OCI-M2 (cell line): Measurements from ENCODE around the gene AMPD2.
"Not testable (repeated sequence)": the region's sequence is repeated elsewhere in the genome, so short reads cannot be mapped to it uniquely, and the experiment has no call there.

ENCODE experiments used
- DNase-seq: peaks from one replicate; lab custom pipeline; 2025; ENCODE audit not compliant: unreplicated experiment; lab: John Stamatoyannopoulos, UW

AMPD2 gene

DNA sequence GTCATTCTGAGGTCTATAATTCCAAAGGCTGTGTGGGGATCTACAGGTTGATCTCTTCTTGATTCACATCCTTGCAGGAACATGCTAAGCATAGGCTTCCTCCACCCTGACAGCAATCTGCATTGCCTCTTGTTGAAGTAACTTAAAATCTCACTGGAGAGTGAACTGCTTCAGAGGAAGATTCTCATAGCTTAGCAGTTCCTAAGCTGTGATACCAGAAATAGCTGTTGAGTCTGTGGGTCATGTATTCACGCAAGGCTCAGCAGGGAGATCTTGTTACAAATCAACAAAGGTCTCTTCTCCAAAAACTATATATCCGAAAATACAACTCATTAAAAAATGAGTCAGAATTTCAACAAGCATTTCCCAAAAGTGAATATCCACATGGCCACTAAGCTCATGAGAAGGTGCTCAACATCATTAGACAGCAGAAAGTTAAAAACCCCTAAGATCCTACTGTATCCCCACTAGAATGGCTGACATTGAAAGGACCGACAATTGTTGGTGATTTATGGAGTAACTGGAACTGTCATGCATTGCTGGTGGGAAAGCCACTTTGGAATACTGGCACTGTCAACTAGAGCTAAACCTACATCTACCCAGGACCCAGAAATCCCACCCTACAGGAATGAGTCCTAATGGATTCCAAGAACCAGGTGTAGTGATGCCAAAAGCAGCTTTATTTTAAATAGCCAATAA is 57.2 kb downstream of the AMPD2 start:
- DNase-seq: not testable (repeated sequence)

DNA sequence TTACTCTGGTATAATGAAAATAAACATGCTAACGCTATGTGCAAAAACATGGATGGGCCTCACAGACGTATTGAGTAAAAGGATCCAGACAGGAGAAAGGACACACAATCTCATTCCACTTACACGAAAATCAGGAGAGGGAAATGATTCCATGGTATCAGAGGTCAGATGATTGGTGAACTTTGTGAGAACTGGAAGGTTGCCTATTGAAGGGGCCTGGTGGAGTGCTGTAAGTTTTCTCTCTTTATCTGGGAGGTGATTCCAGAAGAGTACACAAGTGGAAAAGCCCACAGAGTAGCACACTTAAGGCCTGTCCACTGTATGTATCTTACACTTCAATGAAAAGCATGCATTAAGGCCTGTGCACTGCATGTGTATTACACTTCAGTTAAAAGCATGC is 57.8 kb downstream of the AMPD2 start:
- DNase-seq: no peak

- DNase-seq: not testable (repeated sequence)
These were observed 59.0 kb downstream of the AMPD2 start for GRCh38 chr1:109678637-109679036.
